Omental fat pad (tissue), 4 donors: ENCODE data around the gene ATP1B3. TPM values are rescaled to one million over a fixed set of nuclear protein-coding genes. Genes with fewer than 3 reads are reported as not detected.

ENCODE experiments used
- ATAC-seq: fragments of 150-250 bp; one replicate; pipeline ENCODE4 v1.9.1; 2016; ENCODE audit warnings: mild to moderate bottlenecking, moderate library complexity; ENCODE audit not compliant: low FRiP score
- DNase-seq: peaks from one replicate; pipeline ENCODE4 v3.0.0-alpha.2; 2019; ENCODE audit warnings: low spot score
- total RNA-seq, 4 donors: library from RNA; depleted of rRNA; stranded (reverse); fragments of >200 nt; gene quantifications; one replicate each; pipeline ENCODE4 v1.1.0, GENCODE V29; 2016
- TF ChIP-seq, protein P1 (sequence below), 3 donors: fragments of 450-650 bp; IDR thresholded peaks; one replicate each; pipeline ENCODE4 v1.5.1; 2016 to 2017; ENCODE audit warnings: antibody characterized with exemption in 3 of 3, mild to moderate bottlenecking in 3 of 3, moderate library complexity in 2 of 3

The ATP1B3 gene
- total RNA-seq, 4 donors from 2014 or later: 70.8 to 487 (median 228) TPM

DNA sequence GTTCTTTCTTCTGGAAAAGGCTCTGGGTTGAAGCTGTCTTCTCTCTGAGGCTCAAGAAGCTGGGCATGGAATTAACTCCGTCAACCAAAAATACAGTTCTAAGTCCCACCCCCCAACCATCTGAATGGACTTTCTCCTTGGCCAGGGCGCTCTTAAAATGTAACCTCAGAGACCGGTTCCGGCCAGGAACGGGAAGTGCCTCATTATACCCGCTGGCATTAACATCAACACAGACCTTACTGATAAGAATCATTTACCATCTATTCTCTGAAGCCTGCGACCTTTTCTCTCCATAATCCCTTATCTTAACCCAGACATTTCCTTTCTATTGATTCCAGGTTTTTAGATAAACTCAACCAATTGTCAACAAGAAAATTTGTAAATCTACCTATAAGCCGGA lies 64.7 kb downstream of the ATP1B3 start:
- no peak for ATAC-seq
- TF ChIP-seq, protein P1, sequence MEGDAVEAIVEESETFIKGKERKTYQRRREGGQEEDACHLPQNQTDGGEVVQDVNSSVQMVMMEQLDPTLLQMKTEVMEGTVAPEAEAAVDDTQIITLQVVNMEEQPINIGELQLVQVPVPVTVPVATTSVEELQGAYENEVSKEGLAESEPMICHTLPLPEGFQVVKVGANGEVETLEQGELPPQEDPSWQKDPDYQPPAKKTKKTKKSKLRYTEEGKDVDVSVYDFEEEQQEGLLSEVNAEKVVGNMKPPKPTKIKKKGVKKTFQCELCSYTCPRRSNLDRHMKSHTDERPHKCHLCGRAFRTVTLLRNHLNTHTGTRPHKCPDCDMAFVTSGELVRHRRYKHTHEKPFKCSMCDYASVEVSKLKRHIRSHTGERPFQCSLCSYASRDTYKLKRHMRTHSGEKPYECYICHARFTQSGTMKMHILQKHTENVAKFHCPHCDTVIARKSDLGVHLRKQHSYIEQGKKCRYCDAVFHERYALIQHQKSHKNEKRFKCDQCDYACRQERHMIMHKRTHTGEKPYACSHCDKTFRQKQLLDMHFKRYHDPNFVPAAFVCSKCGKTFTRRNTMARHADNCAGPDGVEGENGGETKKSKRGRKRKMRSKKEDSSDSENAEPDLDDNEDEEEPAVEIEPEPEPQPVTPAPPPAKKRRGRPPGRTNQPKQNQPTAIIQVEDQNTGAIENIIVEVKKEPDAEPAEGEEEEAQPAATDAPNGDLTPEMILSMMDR (IDR thresholded peaks at IDR 0.05): no peak
- no peak for DNase-seq

DNA sequence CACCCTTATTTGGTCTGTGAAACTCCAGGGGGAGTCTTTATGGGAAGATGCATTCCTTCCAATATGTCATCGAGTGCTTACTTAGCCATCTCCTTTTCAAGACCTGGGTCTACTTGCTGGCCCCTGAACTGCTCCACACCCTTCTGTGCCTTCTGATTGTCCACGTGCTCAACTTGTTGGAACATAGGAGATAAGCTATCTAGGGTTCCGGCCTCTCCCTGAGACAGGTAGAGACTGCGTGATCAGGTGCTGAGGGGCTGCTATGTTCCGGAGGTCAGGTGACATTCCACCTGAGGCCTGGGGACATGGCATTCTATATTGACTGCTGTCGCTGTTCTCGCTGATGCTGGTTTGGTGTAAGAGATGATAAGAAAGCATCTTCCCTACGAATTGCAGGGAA lies 65.6 kb downstream of the ATP1B3 start:
- DNase-seq (no peak), ATAC-seq (no peak)
- TF ChIP-seq, protein P1 (IDR thresholded peaks at IDR 0.05): no peak

DNA sequence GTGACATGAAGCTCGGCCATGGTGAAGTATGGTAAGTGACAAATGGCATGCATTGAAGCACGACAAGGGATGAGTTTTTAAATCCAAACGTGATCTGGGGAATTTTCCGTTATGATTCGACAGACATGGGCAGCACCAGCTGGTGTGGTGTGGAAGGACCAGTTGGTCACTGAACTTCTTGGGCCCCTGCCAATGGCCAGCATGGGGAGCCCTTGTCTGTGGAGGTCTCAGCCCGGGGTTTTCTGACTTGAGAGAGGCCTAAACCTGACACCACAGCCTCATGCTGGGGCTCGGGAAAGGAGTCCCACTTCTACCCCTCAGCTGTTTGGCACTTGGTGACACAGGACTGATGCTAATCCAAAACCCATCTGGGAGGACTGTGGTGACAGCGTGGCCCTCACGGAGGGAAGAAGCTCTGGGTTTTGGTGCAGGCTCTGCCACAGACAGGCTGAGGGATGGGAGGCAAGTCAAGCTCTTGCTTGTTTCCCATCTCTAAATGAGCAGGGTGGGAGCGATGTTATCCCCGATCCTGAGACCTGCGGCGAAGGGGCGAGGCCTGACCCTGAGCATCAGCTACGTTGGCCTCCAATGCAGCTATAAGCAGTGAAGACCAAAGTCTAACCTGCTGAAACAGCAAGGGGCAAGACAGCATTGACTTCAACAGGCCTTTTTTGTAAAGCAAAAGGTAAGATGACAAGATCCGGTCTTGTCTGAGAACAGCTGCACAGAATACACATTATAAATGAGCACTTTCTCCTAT lies 69.5 kb downstream of the ATP1B3 start:
- DNase-seq: no peak
- TF ChIP-seq, protein P1 (IDR thresholded peaks at IDR 0.05): no peak
- ATAC-seq: no peak

DNA sequence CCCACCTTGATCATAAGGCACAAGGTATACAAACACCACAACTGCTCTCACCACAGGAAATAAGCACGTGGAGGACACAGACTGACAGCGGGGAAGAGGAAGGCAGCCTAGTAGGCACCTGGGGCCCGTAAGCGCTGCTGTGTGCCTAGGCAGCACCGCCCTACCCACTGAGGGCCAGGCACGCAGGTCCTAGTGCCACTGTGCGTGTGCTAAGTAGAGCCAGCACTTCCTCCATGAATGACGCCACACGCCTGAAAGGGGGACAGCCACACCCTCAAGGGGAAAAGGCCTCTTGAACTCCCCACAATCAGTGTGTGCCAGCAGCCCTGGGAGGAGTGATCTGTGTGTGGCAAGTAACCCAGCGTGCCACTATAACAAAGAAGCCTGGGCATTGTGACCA lies 73.0 kb downstream of the ATP1B3 start:
- ATAC-seq: no peak
- TF ChIP-seq, protein P1 (IDR thresholded peaks at IDR 0.05): no peak
- DNase-seq: no peak

DNA sequence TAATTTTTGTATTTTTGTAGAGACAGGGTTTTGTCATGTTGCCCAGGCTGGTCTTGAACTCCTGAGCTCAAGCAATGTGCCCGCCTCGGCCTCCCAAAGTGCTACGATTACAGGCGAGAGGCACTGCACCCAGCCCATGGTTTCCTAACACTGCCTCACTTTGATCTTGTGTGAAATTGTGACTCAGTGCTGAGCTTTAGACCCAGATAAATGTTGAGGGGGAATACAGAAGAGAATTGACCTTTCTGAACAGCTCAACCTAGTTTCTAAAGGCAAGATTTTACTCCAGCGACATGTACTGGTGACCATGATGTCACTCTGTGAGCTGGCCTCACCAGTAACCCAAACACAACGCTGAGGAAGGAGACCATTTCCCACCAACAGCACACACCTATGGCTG lies 73.5 kb downstream of the ATP1B3 start:
- no peak for DNase-seq
- TF ChIP-seq, protein P1 (IDR thresholded peaks at IDR 0.05): no peak
- ATAC-seq: no peak

GRCh38 chr3:141950572-141951493 lies 74.4 kb downstream of the ATP1B3 start:
- TF ChIP-seq, protein P1 (IDR thresholded peaks at IDR 0.05): no peak
- ATAC-seq (no peak), DNase-seq (no peak)
